ENCODE results near the gene FRMPD4. TPM values are rescaled to one million over a fixed set of nuclear protein-coding genes. Genes with fewer than 3 reads are reported as not detected.

The FRMPD4 gene
- polyA plus RNA-seq, 1 experiment: 0.82 TPM

- ChIA-PET POLR2A (no interaction called here), CTCF (no interaction called here)
- TF ChIP-seq CTCF (IDR thresholded peaks at IDR 0.05; ENCODE audit: insufficient read depth, low read depth, low read length): no peak
- no peak for DNase-seq (ENCODE audit: low read depth)
- Histone ChIP-seq H3K27me3 (ENCODE audit: control insufficient read depth, insufficient read depth, low read length) (no peaks in the 10 kb centered on the region), H3K4me3 (ENCODE audit: low read depth, low read length) (no peak overlapping the region), H3K36me3 (ENCODE audit: control insufficient read depth, insufficient read depth, low read length) (no peaks in the 10 kb centered on the region)
These were observed 609.2 kb downstream of the FRMPD4 start for GRCh38 chrX:12747433-12747832.

DNA sequence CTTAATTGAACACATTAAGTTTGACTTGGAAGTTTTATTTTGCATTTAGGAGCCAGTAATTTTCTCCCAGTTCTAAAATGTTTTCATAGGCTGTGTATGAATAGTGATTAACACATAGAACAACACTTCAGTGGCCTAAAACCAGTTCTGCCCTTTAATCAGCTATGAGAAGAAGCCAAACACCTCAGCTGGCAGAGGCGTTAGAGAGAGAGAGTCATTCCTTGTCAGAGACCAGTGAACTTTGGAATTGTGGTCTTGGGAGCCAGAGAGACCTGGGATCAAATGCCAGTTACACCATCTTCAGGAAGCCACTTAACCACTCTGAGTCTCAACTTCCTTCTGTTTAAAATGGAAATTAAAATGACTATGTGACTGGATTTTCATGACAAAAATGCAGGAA is 613.6 kb downstream of the FRMPD4 start:
- no peaks in the 10 kb centered on the region for H3K36me3 ChIP-seq (ENCODE audit: control insufficient read depth, insufficient read depth, low read length)
- ChIA-PET POLR2A (no interaction called here), CTCF (interaction anchor here (1.1 to 1.7 kb wide), 2 partner anchors 13 to 19 kb away, joined by 4 to 7 read pairs; no protein-coding TSS in a partner anchor)
- no peaks in the 10 kb centered on the region for H3K27me3 ChIP-seq (ENCODE audit: control insufficient read depth, insufficient read depth, low read length)
- no peak overlapping the region for H3K4me3 ChIP-seq (ENCODE audit: low read depth, low read length)
- TF ChIP-seq CTCF (IDR thresholded peaks at IDR 0.05; ENCODE audit: insufficient read depth, low read depth, low read length): no peak
- DNase-seq (ENCODE audit: low read depth): no peak

DNA sequence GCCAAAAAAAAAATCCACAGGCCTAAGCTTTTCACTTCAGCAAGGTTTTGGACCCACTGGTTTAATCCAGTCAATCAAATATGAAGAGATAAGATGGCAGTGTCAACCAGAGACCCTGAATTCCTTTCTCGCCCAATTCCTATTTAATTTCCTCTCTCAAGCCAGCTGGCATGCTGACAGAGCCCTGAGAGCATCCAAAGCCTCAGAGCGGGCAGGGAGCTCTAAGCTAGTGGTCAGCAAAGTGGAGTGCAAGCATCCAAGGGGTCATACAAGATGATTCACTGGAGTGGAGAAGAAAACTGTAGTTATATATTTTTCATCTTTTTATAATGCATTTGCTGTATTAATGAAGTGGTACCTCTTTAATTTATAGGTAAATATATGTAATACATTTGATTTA is 615.1 kb downstream of the FRMPD4 start:
- H3K4me3 ChIP-seq (ENCODE audit: low read depth, low read length): no peak overlapping the region
- DNase-seq (ENCODE audit: low read depth): no peak
- ChIA-PET POLR2A (no interaction called here), CTCF (no interaction called here)
- H3K36me3 ChIP-seq (ENCODE audit: control insufficient read depth, insufficient read depth, low read length): no peaks in the 10 kb centered on the region
- no peak for TF ChIP-seq CTCF (IDR thresholded peaks at IDR 0.05; ENCODE audit: insufficient read depth, low read depth, low read length)
- no peaks in the 10 kb centered on the region for H3K27me3 ChIP-seq (ENCODE audit: control insufficient read depth, insufficient read depth, low read length)

DNA sequence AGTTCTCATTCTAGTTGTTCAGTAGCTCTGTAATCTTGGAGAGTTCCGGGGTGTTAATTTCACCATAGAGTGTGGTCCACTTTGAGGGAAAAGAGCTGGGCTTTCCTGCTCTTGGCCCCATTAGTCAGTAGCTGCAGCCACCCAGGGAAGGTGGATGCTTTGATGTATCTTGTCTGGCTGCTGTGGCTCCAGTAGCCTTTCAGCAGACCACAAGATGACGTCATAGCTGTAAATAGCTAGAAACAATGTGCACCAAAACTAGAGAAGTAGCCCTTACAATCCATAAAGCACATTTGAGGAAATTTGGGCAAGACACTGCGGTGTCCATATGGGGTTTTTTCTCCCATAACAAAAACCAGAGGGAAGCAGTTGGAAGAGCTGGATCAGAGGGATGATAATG is 620.0 kb downstream of the FRMPD4 start:
- TF ChIP-seq CTCF (IDR thresholded peaks at IDR 0.05; ENCODE audit: insufficient read depth, low read depth, low read length): no peak
- ChIA-PET POLR2A (no interaction called here), CTCF (interaction anchor here (1.1 kb wide), 1 partner anchor 12 kb away, joined by 6 read pairs; no protein-coding TSS in a partner anchor)
- no peaks in the 10 kb centered on the region for H3K27me3 ChIP-seq (ENCODE audit: control insufficient read depth, insufficient read depth, low read length)
- no peaks in the 10 kb centered on the region for H3K36me3 ChIP-seq (ENCODE audit: control insufficient read depth, insufficient read depth, low read length)
- DNase-seq (ENCODE audit: low read depth): no peak
- H3K4me3 ChIP-seq (ENCODE audit: low read depth, low read length): no peak overlapping the region

DNA sequence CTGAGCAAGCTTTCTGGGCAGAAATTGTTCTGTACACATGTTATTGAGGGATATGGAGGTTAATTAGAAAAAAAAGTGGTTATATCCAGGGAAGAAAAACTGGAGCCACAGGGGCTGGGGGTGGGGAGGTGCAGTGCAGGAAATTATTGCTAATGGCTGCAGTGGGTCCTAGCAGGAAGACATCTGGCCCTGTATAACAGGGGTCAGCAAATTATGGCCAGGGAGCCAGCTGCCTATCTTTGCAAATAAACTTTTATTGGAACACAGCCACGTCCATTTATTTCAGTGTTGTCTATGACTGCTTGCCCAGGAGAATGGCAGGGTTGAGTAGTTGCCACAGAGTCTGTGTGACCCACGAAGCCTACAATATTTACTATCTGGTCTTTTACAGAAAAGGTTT is 629.6 kb downstream of the FRMPD4 start:
- POLR2A ChIA-PET: no interaction called here
- no peak for DNase-seq (ENCODE audit: low read depth)
- Histone ChIP-seq H3K27me3 (ENCODE audit: control insufficient read depth, insufficient read depth, low read length) (no peaks in the 10 kb centered on the region), H3K4me3 (ENCODE audit: low read depth, low read length) (no peak overlapping the region), H3K36me3 (ENCODE audit: control insufficient read depth, insufficient read depth, low read length) (no peaks in the 10 kb centered on the region)
- TF ChIP-seq CTCF (IDR thresholded peaks at IDR 0.05; ENCODE audit: insufficient read depth, low read depth, low read length): no peak
- CTCF ChIA-PET: interaction anchor here (0.6 kb wide), 1 partner anchor 60 kb away, joined by 3 read pairs; no protein-coding TSS in a partner anchor

Measured in BJ (cell line).